T-helper 2 cell treated with Interferon-gamma antibody and Interleukin-4, amounts not matched to agents 5 μg/mL and 100 μg/mL, for 36 hours (primary cell): ENCODE data around the gene RSBN1L.

Experiments used
- DNase-seq: peaks from one replicate; pipeline ENCODE4 v3.0.0; 2021; ENCODE audit warnings: low spot score
- H3K27ac Mint-ChIP-seq: one replicate; pipeline ENCODE4 v1.8.0; 2021; ENCODE audit warnings: mild to moderate bottlenecking, mixed read lengths
- H3K27me3 Mint-ChIP-seq: one replicate; pipeline ENCODE4 v1.8.0; 2021; ENCODE audit warnings: low read depth, mixed read lengths
- H3K36me3 Mint-ChIP-seq: one replicate; pipeline ENCODE4 v1.8.0; 2021; ENCODE audit warnings: low read depth, mixed read lengths
- H3K4me1 Mint-ChIP-seq: one replicate; pipeline ENCODE4 v1.8.0; 2021; ENCODE audit warnings: low read depth, mixed read lengths
- H3K4me3 Mint-ChIP-seq: one replicate; pipeline ENCODE4 v1.8.0; 2022; ENCODE audit warnings: mild to moderate bottlenecking, moderate library complexity, mixed read lengths
- H3K9me3 Mint-ChIP-seq: one replicate; pipeline ENCODE4 v1.8.0; 2021; ENCODE audit warnings: mixed read lengths

Gene RSBN1L

DNA sequence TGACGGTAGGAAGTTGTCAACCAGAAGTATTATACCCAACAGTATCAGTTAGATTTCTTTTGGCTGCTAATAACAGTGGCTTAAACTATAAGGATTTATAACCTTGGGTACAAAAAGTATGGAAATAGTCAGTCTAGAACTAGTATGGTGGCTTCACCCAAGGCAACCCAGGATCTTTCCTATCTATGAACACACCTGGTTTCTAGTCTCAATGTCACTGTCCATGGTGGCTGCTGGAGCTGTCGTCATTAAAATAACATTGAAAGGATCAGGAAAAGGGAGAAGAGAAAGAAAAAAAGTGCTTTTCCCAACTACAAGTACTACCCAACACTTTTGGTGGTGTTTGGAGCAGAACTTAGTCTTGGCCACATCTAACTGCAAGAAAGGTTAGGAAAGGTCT, 130.0 kb downstream of the RSBN1L start:
- Mint-ChIP-seq H3K36me3 (peaks cover 53% of the 10 kb centered on the region), H3K27me3 (no peaks in the 10 kb centered on the region), H3K4me3 (no peak overlapping the region), H3K4me1 (peaks cover 41% of the 10 kb centered on the region), H3K9me3 (peaks cover 39% of the 10 kb centered on the region), H3K27ac (no peak overlapping the region)
- no peak for DNase-seq

DNA sequence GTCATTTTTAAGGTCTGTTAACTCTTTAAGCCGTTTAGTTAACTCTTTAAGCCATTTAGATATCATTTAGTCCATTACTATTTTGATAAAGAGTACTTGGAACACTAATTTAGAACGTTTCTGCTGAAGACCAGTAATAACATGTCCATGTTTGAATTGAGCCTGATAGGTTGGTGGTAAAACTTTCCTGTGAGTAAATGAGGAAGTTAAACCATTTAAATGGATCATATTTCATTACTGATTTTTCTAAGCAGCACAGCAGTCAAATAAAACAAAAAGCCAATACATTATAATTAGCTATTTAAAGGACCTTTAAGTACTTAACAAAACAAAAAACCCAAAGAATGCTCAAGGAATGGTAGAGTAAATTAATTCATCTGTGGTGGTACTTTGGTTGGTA, 131.7 kb downstream of the RSBN1L start:
- peaks cover 31% of the 10 kb centered on the region for H3K9me3 Mint-ChIP-seq
- peaks cover 48% of the 10 kb centered on the region for H3K4me1 Mint-ChIP-seq
- no peak for DNase-seq
- H3K4me3 Mint-ChIP-seq = no peak overlapping the region
- no peak overlapping the region for H3K27ac Mint-ChIP-seq
- H3K27me3 Mint-ChIP-seq = no peaks in the 10 kb centered on the region
- H3K36me3 Mint-ChIP-seq = peaks cover 46% of the 10 kb centered on the region

DNA sequence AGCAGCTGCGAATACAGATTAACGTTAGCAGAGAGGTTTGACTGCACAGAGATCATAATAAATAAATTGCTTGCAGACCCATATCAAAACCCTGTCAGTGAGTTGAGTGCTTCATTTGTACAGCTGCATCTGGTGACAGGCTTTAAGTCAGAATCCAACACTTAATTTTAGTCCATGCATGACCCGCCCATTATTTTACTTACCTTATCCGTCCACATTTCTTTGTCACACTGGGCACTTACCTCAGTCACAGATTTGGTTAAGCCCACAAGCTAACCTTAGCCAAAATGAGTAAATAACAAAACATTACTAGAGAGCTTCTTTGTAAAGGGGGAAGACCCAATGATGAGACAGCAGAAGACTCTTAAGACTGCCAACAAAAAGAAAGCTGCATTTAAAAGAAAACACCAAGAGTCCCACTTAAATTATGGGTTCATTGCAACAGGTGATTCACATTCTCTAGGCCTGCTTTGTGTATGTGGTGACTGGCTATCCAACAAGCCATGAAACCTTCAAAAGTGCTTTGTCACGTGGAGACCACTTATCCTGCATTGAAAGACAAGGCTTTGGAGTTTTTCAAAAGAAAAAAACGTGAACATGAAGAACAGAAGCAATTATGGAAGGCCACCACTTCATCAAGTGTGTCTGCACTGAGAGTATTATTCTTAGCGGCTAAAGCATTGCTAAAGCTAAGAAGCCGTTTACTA, 134.5 kb downstream of the RSBN1L start:
- Mint-ChIP-seq H3K36me3 (peaks cover 30% of the 10 kb centered on the region), H3K27me3 (no peaks in the 10 kb centered on the region), H3K9me3 (peaks cover 8% of the 10 kb centered on the region), H3K27ac (peak overlapping the region; percentile 67), H3K4me1 (peaks cover 53% of the 10 kb centered on the region), H3K4me3 (no peak overlapping the region)
- DNase-seq = no peak

DNA sequence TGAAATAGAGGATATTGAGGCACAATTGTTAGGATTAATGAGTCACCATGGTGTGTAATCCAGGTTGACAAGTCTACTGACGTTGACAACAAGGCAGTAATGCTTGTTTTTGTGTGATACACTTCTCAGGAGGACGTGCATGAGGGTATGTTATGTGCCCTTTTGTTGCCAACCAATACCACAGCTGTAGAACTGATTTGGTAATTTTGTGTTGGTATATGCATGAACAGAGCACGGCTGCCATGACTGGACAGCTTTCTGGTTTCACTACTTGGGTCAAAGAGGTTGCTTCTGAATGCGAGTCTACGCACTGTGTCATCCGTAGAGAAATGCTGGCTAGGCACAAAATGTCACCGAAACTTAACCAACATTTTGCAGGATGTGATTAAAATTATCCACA, 135.2 kb downstream of the RSBN1L start:
- peaks cover 2% of the 10 kb centered on the region for H3K9me3 Mint-ChIP-seq
- H3K27ac Mint-ChIP-seq = peak overlapping the region; percentile 67
- peaks cover 31% of the 10 kb centered on the region for H3K36me3 Mint-ChIP-seq
- peak; percentile 30 for DNase-seq
- H3K4me1 Mint-ChIP-seq = peaks cover 50% of the 10 kb centered on the region
- H3K27me3 Mint-ChIP-seq = no peaks in the 10 kb centered on the region
- no peak overlapping the region for H3K4me3 Mint-ChIP-seq

DNA sequence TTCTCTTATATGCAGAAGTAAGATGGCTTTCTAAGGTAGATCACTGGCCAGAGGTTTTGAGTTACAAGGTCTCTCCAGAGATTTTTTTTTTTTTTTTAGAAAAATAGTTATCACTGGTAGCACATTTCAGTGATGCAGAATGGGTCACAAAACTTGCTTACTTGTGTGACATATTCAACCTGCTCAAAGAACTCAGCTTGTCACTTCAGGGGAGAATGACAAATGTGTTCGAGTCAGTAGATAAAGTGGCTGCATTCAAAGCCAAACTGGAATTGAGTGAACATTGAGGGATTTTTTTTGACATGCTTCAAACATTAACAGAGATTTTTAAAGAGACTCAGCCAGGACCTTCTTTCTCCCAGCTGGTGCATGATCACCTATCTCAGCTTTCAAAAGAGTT, 135.7 kb downstream of the RSBN1L start:
- no peaks in the 10 kb centered on the region for H3K9me3 Mint-ChIP-seq
- DNase-seq = no peak
- H3K4me1 Mint-ChIP-seq = peaks cover 45% of the 10 kb centered on the region
- H3K4me3 Mint-ChIP-seq = no peak overlapping the region
- no peak overlapping the region for H3K27ac Mint-ChIP-seq
- H3K27me3 Mint-ChIP-seq = no peaks in the 10 kb centered on the region
- peaks cover 27% of the 10 kb centered on the region for H3K36me3 Mint-ChIP-seq
